OCI-LY7 (cell line): ENCODE results near the gene LSAMP.
"Not testable (repeated sequence)": the region's sequence is repeated elsewhere in the genome, so short reads cannot be mapped to it uniquely, and the experiment has no call there.

Source experiments
- CTCF ChIP-seq: fragments of 200-600 bp; sonication (generic); conservative IDR thresholded peaks from 2 replicates; pipeline ENCODE4 v1.5.1; 2014; ENCODE audit warnings: mild to moderate bottlenecking, antibody characterized with exemption, low read length, moderate library complexity, mixed read lengths
- EZH2phosphoT487 ChIP-seq: fragments of 200-600 bp; sonication (generic); IDR thresholded peaks from 2 replicates; pipeline ENCODE4 v1.6.1; 2018; ENCODE audit warnings: low read depth, borderline replicate concordance, mild to moderate bottlenecking, mixed run types, antibody characterized with exemption, low read length, moderate library complexity, mixed read lengths

DNA sequence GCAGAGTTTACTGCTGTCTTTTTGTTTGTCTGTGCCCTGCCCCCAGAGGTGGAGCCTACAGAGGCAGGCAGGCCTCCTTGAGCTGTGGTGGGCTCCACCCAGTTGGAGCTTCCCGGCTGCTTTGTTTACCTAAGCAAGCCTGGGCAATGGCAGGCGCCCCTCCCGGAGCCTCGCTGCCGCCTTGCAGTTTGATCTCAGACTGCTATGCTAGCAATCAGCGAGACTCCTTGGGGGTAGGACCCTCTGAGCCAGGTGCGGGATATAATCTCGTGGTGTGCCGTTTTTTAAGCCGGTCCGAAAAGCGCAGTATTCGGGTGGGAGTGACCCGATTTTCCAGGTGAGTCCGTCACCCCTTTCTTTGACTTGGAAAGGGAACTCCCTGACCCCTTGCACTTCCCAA is 236.5 kb downstream of the LSAMP start:
- TF ChIP-seq CTCF, EZH2phosphoT487: not testable (repeated sequence)
